Stomach (tissue), 9 donors: ENCODE measurements around the gene CACNA1H. TPM values are rescaled to one million over a fixed set of nuclear protein-coding genes. Genes with fewer than 3 reads are reported as not detected.

ENCODE experiments used
- DNase-seq, 2 donors: peaks; one replicate each; pipeline versions ENCODE4 v3.0.0 to v3.0.0-alpha.2; 2013 to 2019
- H3K27ac ChIP-seq, 5 donors: fragments of 200-600 bp in 4 of 5; sonication (generic) in 4 of 5; one replicate each; pipeline ENCODE4 v1.5.1; 2013 to 2019; ENCODE audit warnings: mild to moderate bottlenecking in 1 of 5, moderate library complexity in 1 of 5
- H3K27me3 ChIP-seq, 3 donors: fragments of 200-600 bp; sonication (generic); one replicate each; pipeline ENCODE4 v1.5.1; 2017 to 2019; ENCODE audit warnings: mixed run types in 1 of 3
- H3K36me3 ChIP-seq, 4 donors: fragments of 200-600 bp; sonication (generic); 1 replicate in 3 of 4; 2 replicates in 1 of 4; pipeline ENCODE4 v1.5.1; 2016 to 2019
- H3K4me1 ChIP-seq, 4 donors: fragments of 200-600 bp; sonication (generic); one replicate each; pipeline ENCODE4 v1.5.1; 2016 to 2019
- H3K4me3 ChIP-seq, 4 donors: fragments of 200-600 bp; sonication (generic) in 3 of 4; one replicate each; pipeline ENCODE4 v1.5.1; 2016 to 2019; ENCODE audit warnings: mild to moderate bottlenecking in 1 of 4
- H3K9me3 ChIP-seq, 4 donors: fragments of 200-600 bp; sonication (generic); one replicate each; pipeline ENCODE4 v1.5.1; 2016 to 2019
- CTCF ChIP-seq, 7 experiments: fragments of 450-650 bp in 4 of 7; fragments of 200-600 bp in 3 of 7; sonication (generic) in 3 of 7; IDR thresholded peaks; one replicate each; pipeline ENCODE4 v1.5.1; 2016 to 2019; ENCODE audit warnings: antibody characterized with exemption in 7 of 7, control low read depth in 2 of 7, mild to moderate bottlenecking in 1 of 7
- EP300 ChIP-seq: sonication (generic); formaldehyde crosslinking; IDR thresholded peaks from one replicate; pipeline ENCODE4 v1.6.1; 2017; ENCODE audit warnings: antibody characterized with exemption
- POLR2A ChIP-seq, 4 donors: fragments of 450-650 bp; IDR thresholded peaks; one replicate each; pipeline ENCODE4 v1.6.1; 2016; ENCODE audit warnings: antibody characterized with exemption in 4 of 4, control low read depth in 2 of 4, mild to moderate bottlenecking in 1 of 4, moderate library complexity in 1 of 4
- POLR2AphosphoS5 ChIP-seq, 3 donors: sonication (generic); formaldehyde crosslinking; IDR thresholded peaks; one replicate each; pipeline ENCODE4 v1.6.1; 2016; ENCODE audit warnings: antibody characterized with exemption in 3 of 3
- WGBS, 5 donors: extraction: QIAGEN DNeasy Blood & Tissue Kit in 3 of 5; methylation state at CpG; one replicate each; pipeline versions ENCODE4 v1.1.5 to v1.1.7; 2013 to 2018; 5-methylcytosine and 5-hydroxymethylcytosine counted together
- intact Hi-C: fragments of 100-400 bp; cut with DNase I; formaldehyde crosslinking; loops from one replicate; pipeline ENCODE4 v1.15.1; 2023; ENCODE audit warnings: low total_unique reads
- polyA plus RNA-seq, 3 donors: library from polyadenylated mRNA; stranded (reverse); fragments of 200-250 nt; gene quantifications; one replicate each; pipeline ENCODE4 v1.2.3, GENCODE V29; 2013
- total RNA-seq, 5 donors: library from RNA; depleted of rRNA; stranded (reverse); fragments of >200 nt; gene quantifications; one replicate each; pipeline versions ENCODE4 v1.1.0 to v1.2.3, GENCODE V29; 2014 to 2016
- donor health status: healthy with polysubstance abuse.
- donor health status: Bipolar disorder and iron deficiency.
- donor health status: healthy.

The CACNA1H gene
- total and polyA plus RNA-seq, 8 donors = 1.5 to 49.6 (median 19.6) TPM

DNA sequence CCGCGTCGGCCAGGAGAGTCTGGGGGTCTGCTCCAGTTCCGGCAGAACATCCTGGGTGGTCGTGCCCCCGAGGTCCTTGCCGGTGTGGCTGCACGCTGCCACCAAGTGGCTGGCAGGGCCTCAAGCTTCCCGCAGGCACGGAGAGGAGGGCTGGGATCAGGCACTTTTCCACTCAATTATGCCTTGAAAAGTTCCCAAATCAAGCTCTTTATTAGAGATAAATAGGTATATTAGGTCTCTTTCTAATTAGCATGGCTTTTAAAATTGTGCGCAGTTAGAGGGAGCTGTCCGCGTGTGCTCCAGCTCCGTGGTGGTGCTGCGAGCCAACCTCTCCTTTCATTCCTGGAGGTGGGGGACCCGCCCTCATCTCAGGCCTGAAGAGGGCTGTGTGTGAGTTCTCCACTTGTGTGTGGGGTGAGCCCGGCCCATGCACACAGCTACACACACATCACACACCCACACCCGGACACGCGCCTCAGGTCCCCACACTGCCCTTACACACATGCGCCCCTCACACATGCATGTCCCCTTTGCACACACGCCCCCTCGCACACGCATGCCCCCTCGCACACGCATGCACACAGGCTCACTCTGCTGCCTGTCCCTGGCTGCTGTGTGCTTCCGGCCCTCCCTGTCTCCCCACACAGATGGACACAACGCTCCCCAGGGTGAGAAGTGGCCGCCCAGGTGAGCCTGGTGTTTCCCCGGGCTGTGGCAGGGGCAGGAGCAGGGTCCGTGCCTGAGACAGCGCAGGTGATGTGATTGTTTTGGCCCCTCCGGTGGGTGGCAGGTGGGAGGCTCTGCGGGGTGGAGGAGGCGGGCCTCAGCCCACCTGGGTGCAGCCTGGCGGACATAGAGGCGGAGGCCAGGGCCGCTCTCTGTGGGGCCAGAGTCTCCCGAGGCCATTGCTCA, 28.8 kb downstream of the CACNA1H start:
- Histone ChIP-seq H3K36me3 (peaks cover 0 to 6% (median 0%) of the 10 kb centered on the region in 4 donors), H3K9me3 (no peaks in the 10 kb centered on the region), H3K4me3 (peak overlapping the region in 1 of 4 donors; percentile 27), H3K27ac (peak overlapping the region; percentile 5 to 85 (median 76)), H3K27me3 (peaks cover 0 to 43% (median 0%) of the 10 kb centered on the region in 3 donors), H3K4me1 (peaks cover 30 to 61% (median 40%) of the 10 kb centered on the region in 4 donors)
- peak in 1 of 2 donors; percentile 43 for DNase-seq
- 42 to 53% (median 51%) methylated on average over 34 to 39 of the region's 39 CpGs for WGBS, 5 donors
- intact Hi-C loops = no loop called here
- TF ChIP-seq POLR2AphosphoS5 (IDR thresholded peaks at IDR 0.05) (no peak), POLR2A (IDR thresholded peaks at IDR 0.05) (no peak), EP300 (no peak), CTCF (IDR thresholded peaks at IDR 0.05) (no peak)

GRCh38 chr16:1182316-1182671, 29.4 kb downstream of the CACNA1H start:
- no peaks in the 10 kb centered on the region for H3K9me3 ChIP-seq
- WGBS, 5 donors = 4 to 17% (median 14%) methylated on average over 17 to 19 of the region's 19 CpGs; no CpG with 5 or more reads in 1 of the 5 donors
- H3K36me3 ChIP-seq = peaks cover 0 to 11% (median 0%) of the 10 kb centered on the region in 4 donors
- peaks cover 30 to 58% (median 40%) of the 10 kb centered on the region in 4 donors for H3K4me1 ChIP-seq
- H3K27me3 ChIP-seq = peaks cover 0 to 43% (median 0%) of the 10 kb centered on the region in 3 donors
- TF ChIP-seq POLR2A (IDR thresholded peaks at IDR 0.05) (no peak), CTCF (IDR thresholded peaks at IDR 0.05) (no peak), EP300 (peak; percentile 58), POLR2AphosphoS5 (IDR thresholded peaks at IDR 0.05) (peak in 2 of 3 donors; percentile 39 to 64)
- peak; percentile 60 to 89 for DNase-seq
- intact Hi-C loops = no loop called here
- peak overlapping the region in 2 of 4 donors; percentile 6 to 27 for H3K4me3 ChIP-seq
- H3K27ac ChIP-seq = peak overlapping the region; percentile 9 to 85 (median 76)

DNA sequence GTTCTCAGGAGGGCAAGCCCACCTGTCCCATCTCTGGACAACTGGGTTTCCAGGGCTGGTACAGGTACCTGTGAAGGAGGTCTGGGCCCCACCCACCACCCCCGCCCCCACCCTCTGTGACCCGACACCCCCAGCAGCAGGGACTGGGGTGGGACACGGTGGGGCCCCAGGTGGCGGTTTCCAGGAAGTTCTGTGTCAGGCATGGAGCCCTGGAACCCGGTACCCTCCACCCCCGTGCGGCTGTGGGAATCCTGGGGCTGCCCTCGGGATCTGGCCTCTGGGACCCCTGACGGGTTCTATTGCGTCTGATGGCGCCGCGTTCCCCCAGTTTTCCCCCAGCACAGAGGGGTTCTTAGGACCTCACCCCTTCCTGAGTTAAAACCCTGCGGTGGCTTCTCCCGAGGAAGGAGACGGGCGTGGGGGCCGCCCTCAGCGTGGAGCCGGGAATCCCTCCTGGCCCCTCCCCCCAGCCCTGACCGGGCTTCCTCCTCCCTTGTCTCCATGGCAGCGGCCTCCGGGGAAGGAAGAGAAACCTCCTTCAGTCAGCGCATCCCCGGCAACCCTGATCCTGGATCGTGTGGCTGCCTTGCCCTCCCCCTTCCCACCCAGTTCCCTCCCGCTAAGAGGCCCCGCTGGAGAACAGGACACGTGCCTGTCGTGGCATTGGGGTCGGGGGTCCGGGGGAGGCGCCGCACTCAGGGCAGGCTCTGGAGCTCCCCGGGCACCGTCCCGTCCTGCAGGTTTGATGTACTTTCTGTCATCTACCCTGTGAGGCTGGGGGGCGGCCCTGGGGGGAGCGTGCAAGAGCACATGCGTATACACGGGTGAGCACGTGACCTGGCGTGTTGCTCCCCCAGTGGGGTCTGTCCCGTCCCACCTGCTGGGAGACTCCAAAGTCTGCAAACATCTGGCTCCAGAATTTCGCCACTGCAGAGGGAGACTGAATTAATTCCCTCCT, 30.3 kb downstream of the CACNA1H start:
- Histone ChIP-seq H3K4me3 (peak overlapping the region in 2 of 4 donors; percentile 6 to 27), H3K36me3 (peaks cover 0 to 11% (median 0%) of the 10 kb centered on the region in 4 donors), H3K4me1 (peaks cover 30 to 53% (median 40%) of the 10 kb centered on the region in 4 donors), H3K27ac (peak overlapping the region in 4 of 5 donors; percentile 73 to 85 (median 78)), H3K27me3 (peaks cover 0 to 39% (median 0%) of the 10 kb centered on the region in 3 donors), H3K9me3 (no peaks in the 10 kb centered on the region)
- 53 to 62% (median 61%) methylated on average over 37 to 45 of the region's 45 CpGs for WGBS, 5 donors
- DNase-seq = peak in 1 of 2 donors; percentile 83
- TF ChIP-seq POLR2AphosphoS5 (IDR thresholded peaks at IDR 0.05) (no peak), EP300 (no peak), CTCF (IDR thresholded peaks at IDR 0.05) (no peak), POLR2A (IDR thresholded peaks at IDR 0.05) (no peak)
- intact Hi-C loops = no loop called here
